Measurements from ENCODE around the gene LDB2.
"Not testable (repeated sequence)": the region's sequence is repeated elsewhere in the genome, so short reads cannot be mapped to it uniquely, and the experiment has no call there.

The LDB2 gene
- 0 reads per million in 2 donors for total RNA-seq

DNA sequence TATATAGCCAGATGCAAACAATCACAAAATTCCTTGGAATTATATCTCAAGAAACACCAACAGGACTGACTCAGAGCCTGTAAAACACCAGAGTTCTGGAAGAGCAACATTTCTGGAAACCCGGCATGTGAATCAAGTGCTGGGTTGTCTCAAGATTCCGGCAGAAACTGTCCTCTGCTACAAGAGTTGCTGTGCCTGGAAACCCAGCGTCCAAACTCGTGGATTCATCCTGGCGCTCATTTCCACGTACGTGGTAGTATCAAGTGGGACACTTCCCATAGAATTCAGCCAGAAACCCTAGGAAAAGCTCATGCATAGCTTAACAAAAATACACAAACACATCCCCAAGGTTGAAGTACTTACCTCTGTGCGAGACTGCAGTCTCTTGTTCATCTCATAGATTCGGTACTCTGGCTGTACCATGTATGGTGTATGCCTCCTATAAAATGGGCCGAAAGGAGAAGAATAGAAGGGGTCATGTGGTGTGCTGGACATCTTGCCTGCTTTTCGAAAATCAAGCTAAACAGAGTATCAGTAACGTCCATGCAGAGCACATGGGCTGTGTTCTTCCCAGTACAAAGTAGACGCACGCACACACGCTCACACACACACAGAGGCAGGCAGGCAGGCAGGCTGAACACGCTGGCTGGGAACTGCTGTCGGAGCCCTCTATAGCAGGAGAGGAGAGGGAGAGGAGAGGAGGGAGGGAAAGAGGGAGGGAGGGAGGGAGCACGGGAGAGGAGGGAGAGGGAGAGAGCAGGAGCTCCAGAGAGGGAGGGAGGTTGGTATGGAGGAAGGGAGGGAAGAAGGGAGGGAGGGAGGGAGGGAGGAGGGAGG lies at the start of gene LDB2:
LDB2 (minus strand) TSS at position 655 of the 837 bp plus-strand sequence.
- no peak for DNase-seq

DNA sequence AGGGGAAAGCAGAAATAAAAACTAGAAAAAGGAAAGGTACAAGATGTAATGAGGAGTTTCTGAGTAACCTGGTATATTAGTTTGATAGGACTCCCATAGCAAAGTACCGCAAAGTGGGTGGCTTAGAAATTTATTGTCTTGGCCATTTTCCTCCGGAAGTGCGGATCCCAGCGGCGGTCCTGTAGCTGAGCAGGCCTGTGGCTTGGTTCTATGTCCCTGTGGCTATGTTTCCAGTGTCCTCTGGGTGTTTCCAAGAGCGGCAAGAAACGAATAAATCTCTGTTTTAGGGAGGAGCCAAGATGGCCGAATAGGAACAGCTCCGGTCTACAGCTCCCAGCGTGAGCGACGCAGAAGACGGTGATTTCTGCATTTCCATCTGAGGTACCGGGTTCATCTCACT lies 44.0 kb upstream of the LDB2 start:
- DNase-seq, result no peak

DNA sequence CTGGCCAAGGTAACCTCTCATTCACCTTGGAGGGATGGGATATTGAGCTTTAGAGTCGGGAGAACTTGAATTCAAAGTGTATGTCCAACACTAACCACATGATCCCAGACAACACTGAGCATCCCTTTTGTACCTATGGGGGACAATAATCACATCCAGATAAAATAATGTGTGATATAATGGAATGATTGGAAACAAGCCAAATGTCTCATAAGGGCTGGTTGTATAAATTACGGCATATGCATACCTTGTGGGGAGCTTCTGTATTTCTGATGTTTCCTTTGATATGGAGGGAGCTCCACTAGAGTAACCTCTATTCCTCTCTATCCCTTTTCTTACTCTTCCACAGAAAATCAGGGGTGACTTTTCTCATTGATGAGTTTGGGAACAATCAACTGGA lies 40.7 kb upstream of the LDB2 start:
- no peak for DNase-seq

- no peak for DNase-seq
These were observed 40.1 kb upstream of the LDB2 start for GRCh38 chr4:16938512-16939040.

DNA sequence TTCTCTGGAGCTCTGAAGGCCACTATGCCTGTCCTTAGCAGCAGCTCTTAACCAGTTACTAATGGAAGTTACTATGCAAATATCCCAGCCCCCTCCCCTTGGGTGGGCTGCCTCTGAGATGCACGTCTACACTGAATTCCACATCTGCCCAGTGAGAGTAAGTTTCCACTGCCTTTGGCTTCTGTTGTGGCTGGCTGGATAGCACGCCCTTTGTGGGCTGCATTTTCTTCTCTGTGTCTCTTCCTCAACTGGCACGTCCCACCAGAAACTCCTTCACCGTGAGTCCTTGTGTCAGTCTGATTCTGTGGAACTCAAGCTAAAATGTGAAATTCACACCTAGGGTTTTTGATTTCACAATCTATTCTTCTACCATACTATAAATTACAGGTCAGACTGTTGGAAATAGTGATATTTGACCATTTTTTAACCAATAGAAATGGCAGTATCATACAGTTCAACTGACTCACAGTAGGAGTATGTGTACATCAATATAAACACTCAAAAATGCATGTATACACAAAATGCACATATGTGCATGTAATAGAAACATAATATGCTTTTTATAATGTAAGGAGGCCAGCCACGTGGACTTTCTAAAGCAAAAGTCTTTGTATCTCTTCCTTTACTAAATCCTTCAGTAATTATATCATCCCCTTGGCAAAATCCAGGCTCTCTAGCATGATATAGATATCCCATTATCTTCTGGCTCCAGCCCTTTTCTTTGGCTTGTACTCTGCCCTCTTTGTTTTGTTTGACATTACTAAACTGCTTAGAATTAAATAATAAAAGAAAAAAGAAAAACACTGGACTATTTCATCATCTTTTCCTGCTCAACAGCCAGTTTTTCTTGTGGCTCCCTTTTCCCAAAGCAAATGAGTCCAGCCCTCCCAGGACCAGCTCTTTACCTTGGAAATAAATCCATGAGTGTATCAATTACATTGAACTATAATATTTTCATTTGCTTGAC lies 33.2 kb upstream of the LDB2 start:
- no peak for DNase-seq

- no peak for DNase-seq
These were observed 27.8 kb upstream of the LDB2 start for GRCh38 chr4:16926214-16926613.

DNA sequence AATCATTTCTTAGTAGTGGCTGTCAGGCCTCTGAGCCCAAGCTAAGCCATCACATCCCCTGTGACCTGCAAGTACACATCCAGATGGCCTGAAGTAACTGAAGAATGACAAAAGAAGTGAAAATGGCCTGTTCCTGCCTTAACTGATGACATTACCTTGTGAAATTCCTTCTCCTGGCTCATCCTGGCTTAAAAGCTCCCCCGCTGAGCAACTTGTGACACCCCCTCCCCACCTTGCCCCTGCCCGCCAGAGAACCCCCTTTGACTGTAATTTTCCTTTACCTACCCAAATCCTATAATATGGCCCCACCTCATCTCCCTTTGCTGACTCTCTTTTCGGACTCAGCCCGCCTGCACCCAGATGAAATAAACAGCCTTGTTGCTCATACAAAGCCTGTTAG lies 20.3 kb upstream of the LDB2 start:
- DNase-seq, result not testable (repeated sequence)

DNA sequence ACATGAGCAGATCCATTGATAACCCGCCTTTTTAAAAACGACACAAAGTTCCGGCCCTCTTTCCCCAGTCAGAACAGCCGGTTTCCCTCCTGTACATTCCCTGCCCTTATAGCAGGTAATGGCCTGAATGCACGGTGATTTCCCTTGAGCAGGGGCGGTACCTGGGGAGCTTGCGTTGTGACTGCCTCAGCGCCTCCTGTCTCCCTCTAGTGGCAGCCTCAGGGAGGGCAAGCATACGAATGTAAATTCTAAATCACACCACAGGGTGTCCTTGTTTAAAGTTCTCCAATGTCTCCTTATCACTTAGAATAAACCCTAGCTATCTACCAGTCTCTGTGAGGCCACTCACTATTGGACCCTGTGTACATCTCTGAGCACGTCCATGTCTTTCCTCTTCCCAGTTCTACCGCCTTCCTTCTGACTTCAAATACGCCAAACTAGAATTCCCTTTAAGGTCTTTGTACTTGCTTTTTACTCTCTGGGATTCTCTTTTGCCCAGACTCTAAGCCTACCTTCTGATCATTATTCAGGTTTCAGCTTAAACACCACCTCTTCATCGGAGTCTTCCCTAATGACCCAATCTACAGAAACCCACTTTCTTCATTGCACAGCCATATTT lies 18.4 kb upstream of the LDB2 start:
- DNase-seq, result peak; percentile 14 to 73 (median 45)

- no peak for DNase-seq
These were observed 17.6 kb upstream of the LDB2 start for GRCh38 chr4:16916031-16916430.

DNA sequence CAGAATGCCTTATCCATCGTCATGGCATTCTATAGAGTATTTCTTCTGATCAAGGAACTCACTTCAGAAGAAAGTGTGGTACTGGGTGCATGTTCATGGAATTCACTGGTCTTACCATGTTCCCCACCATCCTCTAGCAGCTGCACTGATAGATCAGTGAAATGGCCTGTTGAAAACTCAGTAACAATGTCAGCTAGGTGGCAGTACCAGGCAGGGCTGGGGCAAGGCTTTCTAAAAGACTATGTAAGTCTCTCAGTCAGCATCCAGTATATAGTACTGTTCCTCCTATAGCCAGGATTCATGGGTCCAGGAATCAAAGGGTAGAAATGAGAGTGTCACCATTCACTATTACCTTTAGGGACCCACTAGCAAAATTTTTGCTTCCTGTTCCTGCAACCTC lies 15.8 kb upstream of the LDB2 start:
- no peak for DNase-seq

DNA sequence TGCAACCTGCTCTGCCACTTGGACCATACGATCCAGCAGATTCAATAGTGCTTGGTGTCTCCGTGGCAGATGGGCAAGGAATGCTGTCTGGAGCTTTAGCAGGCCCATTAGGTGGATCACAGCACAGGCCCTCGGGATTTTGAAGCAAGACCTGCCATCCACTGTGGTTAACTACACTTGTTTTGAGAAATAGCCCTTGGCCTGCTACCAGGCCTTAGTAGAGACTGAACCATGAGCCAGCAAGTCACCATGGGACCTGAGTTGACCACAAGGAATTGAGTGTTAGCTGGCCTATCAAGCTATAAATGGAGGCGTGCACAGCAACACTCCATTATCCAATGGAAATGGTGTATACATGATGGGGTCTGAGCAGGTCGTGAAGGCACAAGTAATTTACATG lies 14.5 kb upstream of the LDB2 start:
- no peak for DNase-seq

DNA sequence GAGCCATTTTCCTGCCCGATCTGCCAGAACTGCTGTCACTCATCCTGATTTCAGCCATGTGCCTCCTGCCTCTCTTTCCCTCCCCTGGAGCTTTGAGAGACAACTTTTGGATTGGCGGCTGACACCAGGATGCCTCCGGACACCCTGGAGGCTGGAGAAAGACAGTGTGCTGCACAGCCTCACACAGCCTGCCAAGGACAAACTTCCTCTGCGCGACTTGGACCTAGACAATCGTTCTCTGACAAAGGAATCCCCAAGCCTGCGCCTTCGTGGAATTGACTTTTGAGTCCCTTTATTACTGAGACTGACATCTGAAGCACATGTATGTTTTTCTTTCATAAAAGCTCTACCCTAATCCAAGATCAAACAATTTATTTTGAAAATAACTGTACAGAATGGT lies 10.8 kb upstream of the LDB2 start:
- no peak for DNase-seq

DNA sequence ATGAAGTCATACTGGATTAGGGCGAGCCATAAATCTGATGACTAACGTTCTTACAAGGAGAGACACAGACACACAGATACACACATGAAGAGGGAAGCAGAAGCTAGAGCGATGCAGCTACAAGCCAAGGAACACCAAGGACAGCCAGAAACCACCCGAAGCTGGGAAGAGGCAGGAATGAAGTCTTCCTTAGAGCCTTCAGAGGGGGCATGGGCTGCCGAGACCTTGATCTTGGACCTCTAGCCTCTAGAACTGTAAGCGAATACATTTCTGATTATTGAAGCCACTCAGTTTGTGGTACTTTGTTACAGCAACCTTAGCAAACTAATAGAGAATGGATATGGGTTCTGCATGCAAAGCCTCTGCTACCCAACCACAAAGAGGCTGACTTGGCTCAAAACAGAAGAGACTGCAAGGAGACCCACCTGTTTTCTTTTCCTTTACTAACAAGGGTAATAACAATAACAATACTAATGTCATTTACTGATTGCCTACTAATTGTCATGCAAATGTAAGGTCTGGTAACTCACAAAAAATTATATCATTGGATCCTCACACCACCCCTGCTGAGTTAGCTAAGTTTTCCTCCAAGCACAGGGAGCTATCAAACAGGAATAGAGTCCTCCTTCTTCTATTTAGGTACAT lies 10.1 kb upstream of the LDB2 start:
- no peak for DNase-seq

GRCh38 chr4:16900325-16900724 lies 1.9 kb upstream of the LDB2 start:
- no peak for DNase-seq

DNA sequence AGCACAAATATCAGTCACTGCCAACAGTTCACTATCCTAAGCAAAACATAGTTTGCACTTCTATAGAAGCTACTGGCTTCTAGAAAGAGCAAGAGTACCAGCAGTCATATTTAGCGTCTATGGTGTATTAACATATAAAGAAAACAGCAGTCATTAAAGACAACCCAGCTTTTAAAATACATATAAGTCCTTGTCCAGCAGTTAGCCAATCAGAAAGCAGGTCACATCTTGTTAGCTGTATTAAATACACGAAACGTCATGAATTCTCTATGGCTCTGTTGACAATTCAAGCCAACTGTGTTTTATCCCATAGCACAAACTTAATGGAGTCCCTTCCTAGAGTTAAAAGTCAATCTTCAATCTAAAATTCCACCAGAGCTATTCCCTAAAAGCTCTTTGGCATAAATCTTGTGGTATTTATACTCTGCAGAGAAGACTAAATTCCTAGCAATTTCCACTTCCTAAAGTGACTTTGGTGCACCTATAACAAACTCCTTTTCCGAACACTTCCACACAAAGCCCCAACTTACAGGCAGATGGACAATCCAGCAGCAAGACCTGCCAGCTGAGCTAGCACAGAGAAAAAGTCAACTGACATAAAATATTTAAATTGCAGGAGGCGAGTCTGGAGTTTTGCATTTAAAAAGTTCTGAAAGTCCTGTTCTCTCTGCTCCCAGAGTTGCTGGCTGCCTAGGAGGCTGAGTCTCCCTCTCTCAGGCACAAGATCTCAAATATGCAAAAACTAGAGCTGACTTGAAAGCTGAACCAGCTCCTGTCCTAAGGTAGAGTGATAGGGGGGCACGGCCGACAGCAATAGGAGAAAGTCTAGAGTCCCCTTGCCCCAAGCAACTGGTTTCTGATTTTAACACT lies 1.3 kb downstream of the LDB2 start:
- no peak for DNase-seq

GRCh38 chr4:16894406-16894805 lies 4.0 kb downstream of the LDB2 start:
- no peak for DNase-seq

GRCh38 chr4:16893141-16893651 lies 5.2 kb downstream of the LDB2 start:
- DNase-seq, result no peak

DNA sequence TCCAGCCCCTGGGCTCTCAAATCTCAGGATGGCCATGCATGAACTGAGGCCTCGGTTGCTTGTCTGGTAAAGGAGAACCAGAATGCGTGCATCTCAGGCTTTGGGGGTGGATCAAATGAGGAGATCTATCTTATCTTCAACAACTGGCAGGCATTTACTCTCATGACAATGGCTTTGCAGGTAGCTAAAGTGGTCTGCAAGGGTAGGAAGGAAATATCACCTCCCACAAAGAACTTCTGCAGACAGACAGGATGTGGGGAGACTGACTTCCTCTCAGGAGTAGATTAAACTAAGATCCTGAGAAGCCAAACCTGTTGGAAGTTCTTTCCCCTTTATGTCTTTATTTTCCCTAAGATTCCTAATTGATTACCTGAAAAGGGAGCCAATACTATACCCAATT lies 7.8 kb downstream of the LDB2 start:
- DNase-seq, result peak in 2 of 5 experiments; percentile 12 to 13

DNA sequence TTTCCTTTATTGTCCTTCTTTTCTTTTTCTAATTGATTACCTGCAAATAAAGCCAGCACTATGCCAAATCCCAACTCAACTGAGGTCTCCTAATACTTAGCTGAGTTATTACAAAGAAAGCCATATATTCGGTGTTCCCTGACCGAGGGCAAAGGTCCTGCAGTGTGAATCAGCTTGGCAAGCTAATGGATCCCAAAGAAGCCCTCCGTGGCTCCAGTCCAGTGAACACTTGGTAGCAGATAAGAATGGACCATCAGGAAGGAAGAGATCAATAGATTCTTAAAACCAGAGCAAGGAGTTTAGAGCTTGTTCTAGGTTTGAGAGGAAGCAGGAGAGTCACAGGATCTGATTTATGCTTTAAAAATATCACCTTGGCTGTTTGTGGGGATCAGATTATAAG lies 8.5 kb downstream of the LDB2 start:
- DNase-seq, result no peak

DNA sequence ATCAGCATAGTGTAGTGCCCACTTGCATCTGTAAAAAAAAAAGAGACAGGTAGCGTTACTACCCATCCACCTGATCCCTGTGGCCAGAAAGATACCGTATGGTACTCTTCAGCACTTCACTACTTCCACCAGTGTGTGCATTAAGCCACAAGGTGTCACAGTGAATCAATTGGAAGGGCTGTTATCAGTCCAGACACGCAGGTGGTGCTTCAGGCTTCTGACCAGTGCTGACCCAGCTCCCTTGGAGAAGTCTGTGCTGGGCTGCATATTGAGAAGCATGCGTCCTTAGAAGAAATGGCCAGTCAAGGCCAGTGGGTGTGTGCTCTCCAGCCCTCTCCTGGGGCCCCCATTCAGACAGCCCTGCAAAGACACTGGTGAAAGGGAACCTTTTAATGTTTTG lies 10.6 kb downstream of the LDB2 start:
- no peak for DNase-seq
